GM12875 (cell line): Measurements from ENCODE around the gene ATG5.

ENCODE experiments used
- H3K4me3 ChIP-seq: one replicate; pipeline ENCODE4 v1.5.1; 2011; ENCODE audit warnings: low read depth, low read length, control low read depth
- CTCF ChIP-seq: IDR thresholded peaks from 2 replicates; pipeline ENCODE4 v1.5.1; 2011; ENCODE audit warnings: low read depth, mild to moderate bottlenecking, control low read depth, inconsistent platforms, low read length, moderate library complexity, borderline replicate concordance; ENCODE audit not compliant: insufficient read depth

ATG5 gene

DNA sequence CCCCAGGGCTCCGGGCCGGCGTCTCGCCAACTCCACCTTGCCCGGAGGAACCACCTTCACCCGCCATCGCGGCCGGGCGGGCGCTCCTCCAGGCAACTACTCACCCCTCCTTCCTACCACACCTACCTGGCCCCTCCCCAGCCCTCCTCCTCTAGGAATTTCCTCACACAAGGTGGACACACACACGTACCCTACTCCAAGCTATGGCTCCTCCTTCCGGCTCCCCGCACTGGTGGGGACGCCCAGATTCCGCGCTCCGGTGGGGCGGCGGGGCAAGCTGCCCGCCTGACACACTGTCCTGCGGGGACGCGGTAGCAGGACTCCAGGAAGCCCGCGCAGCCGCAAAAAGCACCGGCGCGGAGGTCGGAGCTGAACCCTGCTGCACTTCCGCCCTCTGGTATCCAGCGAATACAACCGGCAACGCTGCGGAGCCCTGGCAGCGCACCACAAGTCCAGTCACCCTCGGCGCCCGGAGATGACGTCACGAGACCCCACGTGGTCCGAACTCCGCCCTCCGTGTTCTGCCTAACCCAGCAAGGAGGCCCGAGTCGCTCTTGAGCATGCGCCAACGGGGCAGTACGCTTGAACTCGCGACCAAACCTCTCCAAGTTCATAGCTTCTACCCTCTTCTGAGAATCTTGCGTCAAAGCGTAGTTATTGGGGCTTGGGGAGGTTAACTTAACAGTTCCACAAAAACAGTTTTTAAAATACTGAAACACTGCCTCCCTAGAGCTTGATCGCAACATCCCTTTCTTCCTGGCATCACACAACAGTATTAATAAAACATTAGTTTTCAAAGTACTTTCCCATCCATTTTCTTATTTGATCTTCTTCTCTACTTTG lies at the start of gene ATG5:
TSS of gene ATG5 (minus strand) at position 425 of the 843 bp plus-strand sequence. CDS start 9,552 bp downstream, outside the sequence.
- no peak for TF ChIP-seq CTCF
- peak within 1 kb of the TSS; percentile 71 for H3K4me3 ChIP-seq

- no peak for TF ChIP-seq CTCF
- no peak overlapping the region for H3K4me3 ChIP-seq
These were observed 48.1 kb upstream of the ATG5 start for GRCh38 chr6:106373502-106374239.

DNA sequence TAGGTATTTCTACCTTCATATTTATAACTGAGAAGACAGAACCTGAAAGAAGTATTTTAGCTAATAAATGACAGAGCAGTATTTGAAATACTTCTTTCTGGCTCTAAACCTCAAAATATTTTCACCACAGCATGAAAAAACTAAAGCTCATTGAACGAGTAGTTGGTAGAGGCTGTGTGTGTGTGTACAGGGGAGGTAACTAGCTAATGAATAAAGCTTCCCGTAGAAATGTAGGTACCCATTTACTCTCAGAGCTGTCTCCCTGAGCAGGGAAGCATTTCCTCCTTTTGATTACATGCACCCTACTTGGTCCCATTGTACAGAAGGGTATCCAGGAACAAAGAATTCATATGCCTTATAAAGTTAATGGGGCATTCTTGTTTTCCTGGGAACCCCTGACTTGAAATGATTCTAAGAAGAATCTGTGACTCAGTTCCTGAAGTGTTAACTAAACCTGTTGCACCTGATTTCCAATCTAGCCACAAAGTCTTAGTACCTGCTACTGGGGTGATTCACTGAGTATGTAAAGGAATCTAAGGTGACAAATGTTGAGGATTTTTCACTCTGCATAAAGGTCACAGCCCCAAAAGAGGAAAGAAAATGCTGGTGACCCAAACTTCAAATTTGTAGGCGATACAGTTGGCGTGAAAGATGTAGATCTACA lies 47.4 kb upstream of the ATG5 start:
- TF ChIP-seq CTCF = no peak
- no peak overlapping the region for H3K4me3 ChIP-seq

DNA sequence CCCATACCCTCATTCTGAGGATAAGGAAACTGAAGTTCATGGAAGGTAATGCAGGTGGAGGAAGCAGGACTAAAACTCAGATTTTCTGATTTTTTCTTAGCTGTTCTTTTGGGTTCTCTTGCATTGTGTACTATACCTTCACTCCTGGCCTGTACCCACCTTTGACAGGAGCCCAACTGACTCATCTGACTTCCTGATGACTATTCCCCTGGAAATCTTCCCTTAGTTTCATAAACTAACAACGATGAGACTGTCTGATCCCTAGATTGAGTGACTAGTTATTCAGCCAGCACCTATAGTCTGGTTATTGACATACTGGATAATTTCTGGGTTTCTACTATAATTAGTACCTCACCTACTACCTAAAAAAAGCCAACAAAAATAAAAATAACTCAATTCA lies 45.1 kb upstream of the ATG5 start:
- no peak overlapping the region for H3K4me3 ChIP-seq

DNA sequence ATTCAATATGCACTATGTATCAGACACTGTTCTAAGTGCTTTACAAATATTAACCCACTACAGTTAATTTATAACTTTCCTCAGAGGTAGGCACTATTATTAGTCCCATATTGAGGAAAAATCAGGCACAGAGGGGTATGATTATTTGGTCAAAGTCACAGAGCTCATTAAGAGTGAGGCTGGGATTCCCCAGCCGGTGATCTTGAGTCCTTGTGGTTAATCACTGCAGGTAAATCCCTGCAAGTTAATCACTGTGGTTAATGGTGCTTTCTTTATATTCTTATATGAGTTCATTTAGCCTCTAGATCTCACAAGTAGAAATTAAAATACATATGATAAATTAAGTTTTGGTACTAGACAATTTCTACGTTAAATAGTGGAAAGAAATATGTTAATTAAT lies 44.2 kb upstream of the ATG5 start:
- H3K4me3 ChIP-seq = no peak overlapping the region
- TF ChIP-seq CTCF = no peak

More for the DNA sequence above, 45.1 kb upstream of the ATG5 start:
- TF ChIP-seq CTCF = no peak

DNA sequence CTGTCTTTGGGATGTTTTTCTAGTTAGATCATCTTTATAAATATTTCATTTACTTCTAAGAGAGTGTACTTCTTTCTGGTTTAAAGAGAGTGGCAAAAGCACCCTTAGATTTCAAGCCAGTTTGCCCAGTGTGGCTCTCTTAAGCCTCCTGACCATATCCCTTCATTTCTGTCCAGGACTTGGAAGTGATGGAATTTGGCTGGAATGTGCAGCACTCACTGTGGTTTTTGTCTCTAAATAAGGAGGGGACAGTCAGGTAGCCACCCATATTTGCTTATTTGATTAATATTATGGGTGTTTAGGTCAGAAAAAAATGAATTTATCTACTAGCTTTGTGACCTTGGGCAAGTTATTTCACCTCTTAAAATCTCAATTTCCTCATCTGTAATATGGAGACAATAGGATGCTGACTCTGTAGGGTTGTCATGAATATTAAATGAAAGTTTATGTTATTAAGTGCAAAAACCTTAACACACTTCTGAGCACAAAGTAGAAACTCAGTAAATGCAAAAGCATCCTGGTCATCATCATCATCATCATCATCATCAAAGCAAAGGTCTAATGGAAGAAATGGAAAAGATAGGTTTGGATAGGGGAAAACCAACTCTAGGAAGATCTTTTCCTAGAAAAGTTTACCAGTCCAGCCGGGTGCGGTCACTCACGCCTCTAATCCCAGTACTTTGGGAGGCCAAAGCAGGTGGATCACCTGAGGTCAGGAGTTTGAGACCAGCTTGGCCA lies 38.0 kb upstream of the ATG5 start:
- no peak overlapping the region for H3K4me3 ChIP-seq
- TF ChIP-seq CTCF = no peak
